H1 (cell line): ENCODE measurements around the gene DFFB. TPM values are rescaled to one million over a fixed set of nuclear protein-coding genes. Genes with fewer than 3 reads are reported as not detected.

Experiments
- CTCF ChIA-PET: fragments of 300-600 bp; sonication (Branson Sonifier 250); formaldehyde crosslinking; loops from one replicate; lab custom pipeline; 2021; ENCODE audit not compliant: partially characterized antibody; lab: Charles Lee
- POLR2A ChIA-PET: fragments of 300-600 bp; sonication (Branson Sonifier 250); formaldehyde crosslinking; loops from one replicate; lab custom pipeline; 2021; ENCODE audit warnings: inconsistent platforms; ENCODE audit not compliant: partially characterized antibody; lab: Charles Lee
- DNase-seq, 2 experiments: peaks; one replicate each; pipeline versions ENCODE4 v3.0.0 to v3.0.0-alpha.2; 2010 to 2022; ENCODE audit warnings: low spot score in 2 of 2, low read depth in 1 of 2, mixed read lengths in 1 of 2
- FAIRE-seq: peaks from 2 replicates; lab custom pipeline; 2011; peaks lifted over from hg19 to GRCh38; lab: Jason Lieb, UNC
- H2AFZ ChIP-seq: 2 replicates; pipeline ENCODE4 v1.8.1; 2012; ENCODE audit warnings: low read length, inconsistent platforms
- H2AK5ac ChIP-seq: 2 replicates; pipeline ENCODE4 v1.6.1; 2013; ENCODE audit warnings: low read depth, low read length
- H2BK120ac ChIP-seq: replicated peaks from 2 replicates; pipeline ENCODE3; 2013; ENCODE audit warnings: low read depth, low read length, inconsistent platforms
- H2BK12ac ChIP-seq: 2 replicates; pipeline ENCODE4 v1.6.1; 2013; ENCODE audit warnings: low read depth, low read length
- H2BK15ac ChIP-seq: 2 replicates; pipeline ENCODE4 v1.6.1; 2013; ENCODE audit warnings: low read length
- H2BK20ac ChIP-seq: 2 replicates; pipeline ENCODE4 v1.6.1; 2013; ENCODE audit warnings: low read length
- H2BK5ac ChIP-seq: 2 replicates; pipeline ENCODE4 v1.6.1; 2013; ENCODE audit warnings: low read depth, low read length
- H3K14ac ChIP-seq: 2 replicates; pipeline ENCODE4 v1.6.1; 2013; ENCODE audit warnings: inconsistent platforms; ENCODE audit not compliant: insufficient read length
- H3K18ac ChIP-seq: 2 replicates; pipeline ENCODE4 v1.6.1; 2013; ENCODE audit warnings: low read length; ENCODE audit errors: extremely low read depth
- H3K23ac ChIP-seq: 2 replicates; pipeline ENCODE4 v1.6.1; 2013; ENCODE audit warnings: inconsistent platforms; ENCODE audit not compliant: insufficient read length
- H3K23me2 ChIP-seq: 2 replicates; pipeline ENCODE4 v1.6.1; 2013; ENCODE audit warnings: low read depth, low read length
- H3K27ac ChIP-seq: 2 replicates; pipeline ENCODE4 v1.6.1; 2011; ENCODE audit warnings: low read depth, low read length, inconsistent platforms
- H3K27me3 ChIP-seq, 4 experiments: replicated peaks in 1 of 4; 1 replicate in 1 of 4; 2 replicates in 3 of 4; pipeline versions ENCODE4 v1.6.1 to v1.8.1; 2011 to 2013; ENCODE audit warnings: low read length in 3 of 4, mild to moderate bottlenecking in 3 of 4, inconsistent platforms in 2 of 4, mixed read lengths in 2 of 4, moderate library complexity in 1 of 4; ENCODE audit not compliant: control insufficient read depth in 3 of 4, insufficient read depth in 3 of 4; ENCODE audit errors: extremely low read depth in 1 of 4
- H3K36me3 ChIP-seq, 4 experiments: 2 replicates each; pipeline versions ENCODE4 v1.6.1 to v1.8.1; 2011 to 2013; ENCODE audit warnings: mild to moderate bottlenecking in 4 of 4, low read length in 3 of 4, moderate library complexity in 2 of 4, control low read depth in 1 of 4, inconsistent platforms in 1 of 4; ENCODE audit not compliant: insufficient read depth in 4 of 4, control insufficient read depth in 2 of 4
- H3K4ac ChIP-seq: replicated peaks from 2 replicates; pipeline ENCODE3; 2013; ENCODE audit warnings: low read length, low read depth, mixed read lengths, inconsistent platforms; ENCODE audit not compliant: insufficient read length
- H3K4me1 ChIP-seq, 4 experiments: replicated peaks in 1 of 4; 1 replicate in 1 of 4; 2 replicates in 3 of 4; pipeline versions ENCODE4 v1.6.1 to v1.8.1; 2011 to 2013; ENCODE audit warnings: low read length in 3 of 4, inconsistent platforms in 2 of 4, mixed read lengths in 1 of 4; ENCODE audit not compliant: insufficient read depth in 4 of 4, control insufficient read depth in 3 of 4
- H3K4me2 ChIP-seq, 2 experiments: 2 replicates each; pipeline versions ENCODE4 v1.6.1 to v1.8.1; 2011 to 2013; ENCODE audit warnings: low read depth in 2 of 2, low read length in 2 of 2, control low read depth in 1 of 2, inconsistent platforms in 1 of 2, mild to moderate bottlenecking in 1 of 2; ENCODE audit not compliant: insufficient read depth in 1 of 2
- H3K4me3 ChIP-seq, 4 experiments: fragments of 200-600, 300-600 bp in 1 of 4; sonication (generic), shearing (Covaris generic), sonication (Bioruptor Twin) in 1 of 4; 2 replicates each; pipeline versions ENCODE4 v1.5.1 to v1.8.1; 2011 to 2016; ENCODE audit warnings: low read length in 4 of 4, low read depth in 3 of 4, control low read depth in 2 of 4, inconsistent platforms in 2 of 4, mild to moderate bottlenecking in 2 of 4, mixed read lengths in 1 of 4, moderate library complexity in 1 of 4; ENCODE audit not compliant: insufficient read depth in 2 of 4; ENCODE audit errors: extremely low read depth in 1 of 4
- H3K56ac ChIP-seq: replicated peaks from 2 replicates; pipeline ENCODE3; 2013; ENCODE audit warnings: low read depth, mild to moderate bottlenecking, mixed read lengths, low read length, inconsistent platforms; ENCODE audit not compliant: insufficient read length
- H3K79me1 ChIP-seq: 2 replicates; pipeline ENCODE4 v1.6.1; 2013; ENCODE audit warnings: low read depth, low read length, control low read depth
- H3K79me2 ChIP-seq, 2 experiments: 2 replicates each; pipeline versions ENCODE4 v1.6.1 to v1.8.1; 2012 to 2013; ENCODE audit warnings: low read length in 2 of 2, mild to moderate bottlenecking in 2 of 2, inconsistent platforms in 1 of 2; ENCODE audit not compliant: insufficient read depth in 2 of 2, control insufficient read depth in 1 of 2
- H3K9ac ChIP-seq, 4 experiments: replicated peaks in 1 of 4; 1 replicate in 1 of 4; 2 replicates in 3 of 4; pipeline versions ENCODE4 v1.6.1 to v1.8.1; 2011 to 2013; ENCODE audit warnings: low read depth in 3 of 4, low read length in 3 of 4, control low read depth in 2 of 4, mild to moderate bottlenecking in 2 of 4, moderate library complexity in 2 of 4, inconsistent platforms in 1 of 4; ENCODE audit errors: extremely low read depth in 1 of 4
- H3K9me3 ChIP-seq, 2 experiments: 2 replicates each; pipeline versions ENCODE4 v1.6.1 to v1.8.1; 2012 to 2013; ENCODE audit warnings: mild to moderate bottlenecking in 2 of 2, moderate library complexity in 2 of 2, control low read depth in 1 of 2, inconsistent platforms in 1 of 2, low read depth in 1 of 2, low read length in 1 of 2, mixed read lengths in 1 of 2; ENCODE audit not compliant: insufficient read depth in 2 of 2
- H4K20me1 ChIP-seq, 2 experiments: replicated peaks in 1 of 2; 2 replicates each; pipeline versions ENCODE3 to v1.8.1; 2011 to 2013; ENCODE audit warnings: inconsistent platforms in 2 of 2, low read length in 2 of 2, mild to moderate bottlenecking in 1 of 2; ENCODE audit not compliant: insufficient read depth in 2 of 2, control insufficient read depth in 1 of 2
- H4K5ac ChIP-seq: 2 replicates; pipeline ENCODE4 v1.6.1; 2013; ENCODE audit warnings: low read length, low read depth, mixed read lengths, inconsistent platforms; ENCODE audit not compliant: insufficient read length
- H4K8ac ChIP-seq: 2 replicates; pipeline ENCODE4 v1.8.0; 2013; ENCODE audit warnings: mild to moderate bottlenecking, moderate library complexity, low read length, inconsistent platforms; ENCODE audit not compliant: insufficient read depth; ENCODE audit errors: extremely low read depth
- H4K91ac ChIP-seq: replicated peaks from 2 replicates; pipeline ENCODE3; 2013; ENCODE audit warnings: low read length, mixed read lengths, inconsistent platforms; ENCODE audit not compliant: insufficient read length
- KDM4A ChIP-seq: IDR thresholded peaks from one replicate; pipeline ENCODE4 v1.7.1; 2012; ENCODE audit warnings: low read depth, mild to moderate bottlenecking, moderate library complexity, low read length, inconsistent platforms; ENCODE audit not compliant: severe bottlenecking
- NANOG ChIP-seq: IDR thresholded peaks from 2 replicates; pipeline ENCODE4 v1.6.1; 2011; ENCODE audit warnings: low read length, low read depth, mild to moderate bottlenecking, inconsistent platforms; ENCODE audit not compliant: insufficient read depth, poor library complexity, severe bottlenecking
- PHF8 ChIP-seq: fragments of 200-600 bp; sonication (generic); conservative IDR thresholded peaks from 2 replicates; pipeline ENCODE4 v1.7.1; 2012; ENCODE audit warnings: low read depth, mild to moderate bottlenecking, inconsistent platforms, low read length, moderate library complexity
- WGBS, 2 experiments: shearing (Covaris generic) in 1 of 2; methylation state at CpG; one replicate each; pipeline versions ENCODE4 v1.1.6 to v1.1.7; 2013 to 2015; ENCODE audit warnings: low lambda C conversion rate in 2 of 2, mixed read lengths in 2 of 2, inconsistent platforms in 1 of 2, low coverage in 1 of 2, missing lambda C conversion rate in 1 of 2; ENCODE audit not compliant: insufficient replicate concordance in 2 of 2, insufficient coverage in 1 of 2, insufficient read length in 1 of 2; ENCODE audit errors: extremely low coverage in 1 of 2, missing lambda C conversion rate in 1 of 2; 5-methylcytosine and 5-hydroxymethylcytosine counted together
- polyA plus RNA-seq, 7 experiments: library from polyadenylated mRNA; depleted of rRNA in 3 of 7; stranded (reverse) in 5 of 7; unstranded in 2 of 7; fragments of >200 nt in 5 of 7; fragments of 200-250 nt in 2 of 7; gene quantifications; 1 replicate in 5 of 7; 2 replicates in 1 of 7; 4 replicates in 1 of 7; pipeline versions ENCODE4 v1.2.1 to v1.2.3, GENCODE V29; 2011 to 2013; ENCODE audit warnings: missing spikeins in 2 of 7, mixed read lengths in 2 of 7
- total RNA-seq: library from RNA; stranded (reverse); fragmentation: NEBNext Ultra II Directional; extraction: Animal tissue kit (Norgen Biotek cat#: 25700); gene quantifications from 2 replicates; pipeline ENCODE4 v1.2.1, GENCODE V29; 2021

DFFB gene
- total and polyA plus RNA-seq, 2 of the 8 experiments (the other 6 are each of a cell fraction or from before 2014, with no cell fraction given), result 8.6 to 11.9 TPM

- Histone ChIP-seq H4K20me1 (peaks cover 6 to 14% of the 10 kb centered on the region in 2 experiments), H3K36me3 (peaks cover 14 to 25% (median 20%) of the 10 kb centered on the region in 4 experiments; a peak in 6 of 8 replicates), H3K14ac (no peak overlapping the region), H3K4ac (no peak overlapping the region), H2AK5ac (no peak overlapping the region), H2BK12ac (no peak overlapping the region), H3K27ac (no peak overlapping the region), H2BK20ac (no peak overlapping the region), H2BK15ac (no peak overlapping the region), H3K56ac (no peak overlapping the region), H3K4me1 (no peaks in the 10 kb centered on the region), H4K91ac (no peak overlapping the region), H2BK5ac (no peak overlapping the region), H3K18ac (no peak overlapping the region), H3K9me3 (no peaks in the 10 kb centered on the region), H3K27me3 (no peaks in the 10 kb centered on the region), H3K4me2 (no peak overlapping the region), H3K79me1 (peaks cover 4% of the 10 kb centered on the region), H2BK120ac (no peak overlapping the region), H3K79me2 (peaks cover 3 to 24% of the 10 kb centered on the region in 2 experiments; a peak in 3 of 4 replicates), H3K4me3 (no peak overlapping the region), H4K8ac (no peak overlapping the region), H4K5ac (no peak overlapping the region), H3K9ac (no peak overlapping the region), H3K23ac (no peak overlapping the region), H2AFZ (no peak overlapping the region), H3K23me2 (no peaks in the 10 kb centered on the region)
- ChIA-PET POLR2A (interaction anchor here (1.4 kb wide), 1 partner anchor 9 kb away, joined by 5 read pairs; the partner anchor contains the start of gene C1orf174), CTCF (interaction anchor here (0.6 to 2.1 kb wide), 4 partner anchors 9 to 164 kb away, joined by 3 to 4 read pairs (median 3); no protein-coding TSS in a partner anchor)
- no peak for DNase-seq
- TF ChIP-seq NANOG (no peak), KDM4A (no peak), PHF8 (no peak)
- FAIRE-seq, result no peak
- 87% methylated on average over 26 of the region's 26 CpGs; no CpG with 5 or more reads in 1 of the 2 experiments for WGBS, 2 experiments
Measured at GRCh38 chr1:3890389-3891328, 33.4 kb downstream of the DFFB start.
